ENCODE results near the gene CAPZA2. TPM values are rescaled to one million over a fixed set of nuclear protein-coding genes. Genes with fewer than 3 reads are reported as not detected.
"Not testable (repeated sequence)": the region's sequence is repeated elsewhere in the genome, so short reads cannot be mapped to it uniquely, and the experiment has no call there.

CAPZA2 gene
- total RNA-seq, 4 donors from 2014 or later, result 115 to 152 (median 125) TPM

DNA sequence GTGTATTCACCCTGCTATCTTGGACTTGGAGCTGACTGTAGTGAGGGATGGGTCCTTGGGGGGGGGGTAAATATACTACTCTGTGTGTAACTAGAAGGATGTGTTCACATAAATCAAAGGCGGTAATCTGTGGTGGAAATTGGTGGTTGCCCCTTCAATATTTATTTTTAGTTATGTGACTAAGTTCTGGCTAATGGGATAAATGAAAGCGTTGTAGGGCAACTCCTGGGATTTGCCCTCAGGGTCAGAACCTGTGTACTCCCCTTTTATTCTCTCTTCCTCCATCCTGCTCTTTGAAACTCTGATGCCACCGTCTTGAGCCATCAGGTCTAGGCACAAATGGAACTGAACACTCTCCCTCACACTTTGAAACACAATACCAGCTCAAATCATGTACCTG, 66.6 kb downstream of the CAPZA2 start:
- ATAC-seq (ENCODE audit: low FRiP score) (no peak), DNase-seq (ENCODE audit: low spot score) (no peak)
- no peak for TF ChIP-seq CTCF (IDR thresholded peaks at IDR 0.05)

GRCh38 chr7:116929914-116930913, 67.8 kb downstream of the CAPZA2 start:
- DNase-seq (ENCODE audit: low spot score) (peak; percentile 84), ATAC-seq (ENCODE audit: low FRiP score) (peak; percentile 92)
- peak in 2 of 3 donors; percentile 80 to 84 for TF ChIP-seq CTCF (IDR thresholded peaks at IDR 0.05)

DNA sequence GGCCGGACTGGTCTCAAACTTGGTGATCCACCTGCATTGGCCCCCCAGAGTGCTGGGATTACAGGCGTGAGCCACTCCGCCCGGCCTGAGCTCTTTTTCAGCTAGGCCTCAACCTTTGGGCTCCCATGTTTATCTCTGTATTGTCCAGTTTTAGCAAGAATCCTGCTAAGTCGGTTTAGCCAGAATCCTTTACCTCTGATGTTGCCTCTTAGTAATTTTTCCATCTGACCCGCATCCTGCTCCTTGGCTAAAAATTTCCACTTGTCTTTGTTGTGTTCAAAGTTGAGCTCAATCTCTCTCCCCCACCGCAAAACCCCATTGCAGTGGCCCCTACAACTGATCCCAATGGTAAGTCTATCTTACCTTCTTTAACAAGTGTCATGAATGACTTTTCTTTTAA, 70.2 kb downstream of the CAPZA2 start:
- ATAC-seq (ENCODE audit: low FRiP score) (no peak), DNase-seq (ENCODE audit: low spot score) (no peak)
- no peak for TF ChIP-seq CTCF (IDR thresholded peaks at IDR 0.05)

DNA sequence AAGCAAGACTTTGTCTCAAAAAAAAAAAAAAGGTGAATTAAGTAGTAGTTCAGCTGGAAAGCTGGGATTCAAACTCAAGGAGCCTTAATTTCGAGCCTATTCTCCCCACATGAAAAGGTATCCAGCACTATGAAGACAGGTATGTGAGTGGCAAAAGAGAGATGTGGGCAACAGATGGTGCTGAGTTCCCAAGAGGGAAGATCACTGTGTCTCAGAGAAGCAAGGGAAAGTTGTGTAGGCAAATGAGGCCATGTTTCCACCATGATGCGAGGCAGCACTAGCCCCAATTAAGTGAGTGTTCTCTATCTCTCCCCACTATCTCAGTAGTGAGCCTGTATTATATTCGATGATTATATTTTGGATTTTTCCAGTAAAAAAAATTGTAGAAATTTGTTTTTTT, 71.1 kb downstream of the CAPZA2 start:
- ATAC-seq (ENCODE audit: low FRiP score), result no peak
- DNase-seq (ENCODE audit: low spot score), result no peak
- no peak for TF ChIP-seq CTCF (IDR thresholded peaks at IDR 0.05)

DNA sequence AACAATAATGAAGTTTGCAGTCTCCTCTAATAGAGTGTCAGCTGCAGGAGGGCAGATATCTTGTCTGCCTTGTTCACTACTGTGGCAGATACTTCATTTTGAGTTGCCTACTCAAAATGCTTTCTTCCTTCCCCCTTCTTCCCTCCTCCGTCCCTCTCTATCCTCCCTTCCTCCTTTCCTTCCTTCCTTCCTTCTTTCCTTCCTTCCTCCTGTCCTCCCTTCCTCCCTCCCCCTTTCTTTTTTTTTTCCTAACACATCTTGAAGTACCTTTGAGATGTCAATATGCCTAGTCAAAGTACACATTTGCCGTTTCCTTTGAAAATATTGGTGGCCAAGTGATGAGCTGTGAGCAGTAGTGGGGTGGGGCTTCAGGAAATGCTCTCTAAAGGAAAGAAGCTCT, 72.2 kb downstream of the CAPZA2 start:
- no peak for TF ChIP-seq CTCF (IDR thresholded peaks at IDR 0.05)
- no peak for ATAC-seq (ENCODE audit: low FRiP score)
- no peak for DNase-seq (ENCODE audit: low spot score)

- not testable (repeated sequence) for DNase-seq (ENCODE audit: low spot score); ATAC-seq (ENCODE audit: low FRiP score)
Observed at GRCh38 chr7:116936844-116937243, 74.5 kb downstream of the CAPZA2 start.

DNA sequence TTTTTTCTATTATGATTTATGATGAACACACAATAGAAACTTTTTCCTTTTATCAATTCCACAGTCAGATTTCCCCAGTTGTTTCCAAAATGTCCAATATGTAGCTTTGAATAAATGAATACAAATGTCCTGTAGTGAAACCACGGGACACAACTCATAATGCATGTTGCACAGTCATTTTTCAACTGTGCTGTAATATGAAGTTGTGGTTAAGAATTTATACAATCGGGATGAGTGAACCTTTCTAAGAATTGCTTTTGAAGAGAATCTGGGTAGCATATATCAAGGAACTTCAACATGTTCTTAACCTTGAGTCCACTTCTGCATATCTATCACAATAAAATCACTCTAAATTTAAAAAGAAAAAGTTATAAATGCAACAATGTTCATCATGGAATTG, 76.3 kb downstream of the CAPZA2 start:
- TF ChIP-seq CTCF (IDR thresholded peaks at IDR 0.05), result no peak
- no peak for DNase-seq (ENCODE audit: low spot score)
- no peak for ATAC-seq (ENCODE audit: low FRiP score)
